Gastrocnemius medialis (tissue), 4 donors: Measurements from ENCODE around the gene HOOK1.

Experiments used
- CTCF ChIP-seq, 5 experiments: fragments of 450-650 bp in 3 of 5; fragments of 200-600 bp in 2 of 5; sonication (generic) in 2 of 5; IDR thresholded peaks in 4 of 5; conservative IDR thresholded peaks in 1 of 5; 1 replicate in 4 of 5; 2 replicates in 1 of 5; pipeline ENCODE4 v1.5.1; 2016 to 2019; ENCODE audit warnings: antibody characterized with exemption in 5 of 5, mild to moderate bottlenecking in 3 of 5, moderate library complexity in 3 of 5
- POLR2A ChIP-seq, 2 donors: fragments of 450-650 bp; IDR thresholded peaks; one replicate each; pipeline ENCODE4 v1.6.1; 2017; ENCODE audit warnings: antibody characterized with exemption in 2 of 2, mild to moderate bottlenecking in 2 of 2, moderate library complexity in 2 of 2

GRCh38 chr1:59906931-59907330 lies 92.2 kb downstream of the HOOK1 start:
- TF ChIP-seq CTCF (IDR thresholded peaks at IDR 0.05 in 4 of 5, conservative IDR thresholded peaks at IDR 0.05 in 1 of 5), result no peak
- TF ChIP-seq POLR2A (IDR thresholded peaks at IDR 0.05), result no peak
